Kasumi-1 (cell line): ENCODE measurements around the gene CLSTN2.

ENCODE experiments used
- DNase-seq, 2 experiments: peaks; one replicate each; lab custom pipeline; 2025; lab: John Stamatoyannopoulos, UW

The CLSTN2 gene

DNA sequence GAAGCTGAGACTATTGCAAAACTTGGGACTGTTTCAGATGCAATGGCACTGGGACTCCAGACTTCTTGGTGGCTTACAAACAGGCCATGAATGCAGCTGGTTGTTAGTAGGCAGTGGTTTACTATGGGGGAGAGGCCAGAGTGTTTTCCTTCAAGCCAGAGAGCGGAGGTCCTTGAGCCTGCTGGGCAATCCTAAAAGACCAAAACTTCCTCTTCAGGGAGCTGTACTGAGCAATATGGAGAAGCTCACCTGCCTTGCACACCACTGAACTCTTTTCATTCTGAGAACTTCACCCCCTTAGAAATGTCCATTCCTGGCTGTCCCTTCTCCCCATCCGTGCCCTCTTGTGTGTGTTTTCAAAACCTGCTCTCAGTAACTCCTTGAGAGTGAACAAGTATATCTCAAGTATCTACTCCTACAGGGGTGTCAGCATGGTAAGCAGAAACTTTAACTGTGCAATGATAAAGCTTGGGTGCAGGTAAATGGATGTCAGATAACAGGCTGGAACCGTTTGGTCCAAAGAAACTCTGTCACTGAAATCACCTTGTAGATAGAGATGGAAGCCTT, 213.9 kb downstream of the CLSTN2 start:
- no peak for DNase-seq

DNA sequence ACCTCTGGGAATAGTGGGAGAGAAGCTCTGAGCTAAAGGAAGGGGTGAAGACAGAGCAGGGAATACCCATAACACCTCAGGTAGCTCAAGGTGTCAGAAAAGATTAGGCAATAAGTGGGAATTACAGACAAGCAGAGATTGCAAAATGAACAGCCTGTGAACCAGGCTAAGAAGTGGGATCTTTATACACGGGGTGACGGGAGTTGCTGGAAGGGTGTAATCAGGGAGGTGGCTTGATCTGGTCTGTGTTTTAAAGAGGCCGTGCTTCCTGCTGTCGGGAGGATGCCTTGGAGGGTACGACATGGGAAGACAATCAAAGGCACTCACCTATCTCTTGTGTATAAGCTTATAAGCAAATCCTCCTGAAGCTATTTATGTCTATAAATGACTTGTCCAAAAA, 216.3 kb downstream of the CLSTN2 start:
- DNase-seq: no peak

DNA sequence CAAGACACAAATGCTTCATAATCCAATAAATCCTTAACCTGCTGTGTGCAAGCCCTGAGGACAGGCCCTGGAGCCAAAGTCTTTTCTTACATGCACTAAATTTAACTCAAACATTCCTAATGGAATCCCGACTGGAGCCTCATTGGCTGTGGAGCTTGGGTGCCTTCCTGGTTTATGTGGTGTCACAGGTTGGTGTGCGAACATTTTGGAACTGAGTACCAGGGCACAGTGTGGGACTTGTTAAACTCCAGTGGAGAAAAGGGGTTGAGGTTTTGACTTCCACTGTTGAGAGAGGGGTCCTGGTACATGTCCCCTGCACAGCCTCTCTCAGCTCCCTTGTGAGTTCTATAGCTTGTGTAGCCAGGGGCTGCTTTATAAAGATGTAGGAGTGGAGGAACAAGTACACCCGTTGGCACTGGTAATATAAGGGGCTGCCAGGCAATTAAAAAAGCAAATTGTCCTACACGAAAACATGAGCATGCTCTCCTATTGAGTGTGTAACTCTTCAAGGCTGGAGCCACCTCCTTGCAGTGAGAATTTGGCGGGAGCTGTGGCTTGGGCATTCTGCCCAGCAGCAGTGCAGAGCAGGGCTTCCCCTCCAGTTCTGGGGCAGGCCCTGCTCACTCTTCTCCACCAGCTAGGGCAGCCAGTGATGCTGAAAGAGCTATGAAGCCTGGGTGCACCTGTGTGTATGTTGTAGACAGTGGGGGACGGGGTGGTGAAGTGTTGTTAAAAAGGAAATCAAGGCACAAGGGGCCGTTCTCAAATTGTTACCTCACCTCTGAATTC, 218.1 kb downstream of the CLSTN2 start:
- DNase-seq: no peak

DNA sequence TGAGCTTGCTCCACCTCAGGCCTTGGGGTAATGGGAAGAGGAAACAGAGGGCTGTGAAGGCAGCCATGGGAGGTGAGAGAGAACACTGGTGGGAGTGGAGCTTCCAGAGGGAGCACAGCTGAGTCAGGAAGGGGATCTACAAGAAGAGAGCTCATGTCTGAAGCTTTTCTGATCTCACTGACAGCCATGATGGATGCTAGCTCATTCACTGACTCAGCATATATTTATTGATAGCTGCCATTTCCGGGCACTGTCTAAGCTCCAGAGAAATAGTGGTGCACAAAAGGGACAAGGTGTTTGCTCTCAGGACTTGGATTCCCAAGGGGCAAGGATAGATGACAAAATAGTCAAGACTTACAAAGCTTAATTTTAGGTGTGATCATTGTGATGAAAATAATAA, 218.8 kb downstream of the CLSTN2 start:
- DNase-seq: no peak

- DNase-seq: no peak
These were observed 222.2 kb downstream of the CLSTN2 start for GRCh38 chr3:140157161-140157560.

GRCh38 chr3:140159646-140160045, 224.7 kb downstream of the CLSTN2 start:
- no peak for DNase-seq

DNA sequence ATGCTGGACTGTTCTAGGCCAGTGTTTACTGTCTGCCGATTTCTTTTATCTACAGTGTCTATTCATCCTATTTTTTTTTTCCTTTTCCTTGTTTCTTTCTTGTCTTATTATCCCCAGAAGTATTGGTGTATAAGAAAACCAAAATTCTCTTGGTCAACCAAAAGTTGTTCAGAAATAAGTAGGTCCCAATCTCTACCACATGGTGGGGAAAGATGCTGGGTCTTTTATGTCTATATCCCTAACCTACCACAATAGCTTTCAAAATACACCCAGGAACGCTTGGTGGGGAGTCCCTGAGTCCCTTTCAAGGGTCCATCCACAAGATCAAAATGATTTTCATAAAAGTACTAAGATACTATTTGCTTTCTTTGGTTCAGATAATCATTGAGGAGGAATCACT, 225.6 kb downstream of the CLSTN2 start:
- no peak for DNase-seq

DNA sequence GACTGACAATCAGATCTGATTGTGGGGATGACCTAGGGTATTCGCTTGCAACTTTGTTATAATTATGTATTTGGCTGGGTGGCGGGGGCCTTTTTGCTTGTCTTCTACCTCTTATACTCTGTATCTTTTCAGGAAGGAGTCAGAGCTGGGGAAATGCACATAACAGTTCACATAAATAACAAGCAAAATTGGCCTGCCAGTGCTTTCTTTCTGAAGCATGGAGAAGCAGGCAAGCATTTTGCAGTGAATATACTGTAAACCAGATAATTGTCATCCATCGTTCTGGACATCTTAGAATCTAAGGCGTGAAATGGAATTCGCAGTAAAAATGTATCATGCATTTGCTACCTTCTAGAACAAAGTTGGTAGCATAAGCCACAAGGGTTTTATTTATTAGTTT, 227.6 kb downstream of the CLSTN2 start:
- no peak for DNase-seq

- no peak for DNase-seq
These were observed 228.3 kb downstream of the CLSTN2 start for GRCh38 chr3:140163159-140163763.

DNA sequence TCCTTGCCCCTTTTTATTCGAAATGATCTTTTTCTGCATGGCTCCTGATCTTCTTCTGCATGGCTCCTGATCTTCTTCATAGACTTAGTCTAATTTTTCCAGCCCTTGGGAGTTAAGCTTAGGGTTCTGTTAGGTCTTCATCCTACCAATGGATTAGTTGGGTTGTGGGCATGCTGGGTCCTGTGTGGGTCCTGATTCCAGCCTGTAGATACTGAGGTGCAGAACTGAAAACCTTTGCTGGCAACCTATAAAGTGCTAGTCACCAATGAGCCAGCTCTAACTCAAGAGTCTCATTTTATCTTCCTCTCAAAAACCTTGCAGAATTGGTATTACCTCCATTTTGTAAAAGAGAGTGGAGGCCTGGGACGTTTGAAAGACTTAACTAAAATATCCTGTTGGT, 229.2 kb downstream of the CLSTN2 start:
- DNase-seq: no peak

DNA sequence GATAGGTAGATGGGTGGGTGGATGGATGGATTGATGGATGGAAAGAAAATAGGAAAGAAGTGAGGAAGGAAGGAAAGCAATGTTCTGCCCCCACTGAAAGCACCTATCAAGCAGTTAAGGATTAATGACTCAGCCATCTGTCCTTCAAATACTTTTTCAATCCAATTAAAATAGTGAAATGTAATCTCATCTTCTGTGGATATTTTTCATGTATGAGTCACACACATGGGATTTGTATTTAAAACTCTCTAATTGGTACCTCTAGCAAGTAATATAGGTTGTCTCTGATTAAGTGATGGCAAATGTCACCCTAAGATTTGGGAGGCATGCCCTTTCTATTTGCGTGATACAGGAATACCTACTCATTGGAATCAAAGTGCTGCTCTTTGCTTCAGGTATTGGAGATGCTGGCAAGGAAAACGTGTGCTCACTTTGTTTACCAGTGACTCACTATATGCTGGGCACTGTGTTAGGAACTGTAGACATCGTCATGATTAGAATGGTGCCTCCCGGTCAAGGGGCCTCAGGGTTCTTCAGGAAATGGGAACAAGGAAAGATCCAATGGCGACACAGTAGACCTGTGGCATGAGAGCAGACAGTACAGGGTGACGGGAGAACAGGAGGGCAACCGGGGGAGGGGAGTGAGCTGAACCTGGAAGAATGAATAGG, 230.1 kb downstream of the CLSTN2 start:
- no peak for DNase-seq

DNA sequence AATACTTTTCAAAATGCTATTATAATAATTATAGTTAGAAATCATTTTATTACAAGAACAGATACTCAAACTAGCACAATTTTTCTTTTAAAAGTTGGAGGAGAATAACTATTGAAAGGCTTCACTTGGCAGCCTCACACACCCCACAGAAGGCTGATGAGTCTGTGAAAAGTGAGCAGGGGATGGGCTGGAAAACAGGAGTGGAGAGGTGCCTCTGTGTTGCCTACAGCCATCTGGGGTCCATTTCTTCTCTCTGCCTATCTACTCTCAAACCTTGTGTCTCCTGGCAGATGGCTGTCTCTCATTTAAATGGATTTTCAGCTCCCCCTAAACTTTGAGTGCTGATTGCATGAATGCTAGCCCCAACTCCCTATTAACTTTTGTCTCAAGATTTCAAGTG, 230.8 kb downstream of the CLSTN2 start:
- no peak for DNase-seq

GRCh38 chr3:140166861-140167599, 232.0 kb downstream of the CLSTN2 start:
- no peak for DNase-seq

GRCh38 chr3:140167600-140168281, 232.8 kb downstream of the CLSTN2 start:
- no peak for DNase-seq

DNA sequence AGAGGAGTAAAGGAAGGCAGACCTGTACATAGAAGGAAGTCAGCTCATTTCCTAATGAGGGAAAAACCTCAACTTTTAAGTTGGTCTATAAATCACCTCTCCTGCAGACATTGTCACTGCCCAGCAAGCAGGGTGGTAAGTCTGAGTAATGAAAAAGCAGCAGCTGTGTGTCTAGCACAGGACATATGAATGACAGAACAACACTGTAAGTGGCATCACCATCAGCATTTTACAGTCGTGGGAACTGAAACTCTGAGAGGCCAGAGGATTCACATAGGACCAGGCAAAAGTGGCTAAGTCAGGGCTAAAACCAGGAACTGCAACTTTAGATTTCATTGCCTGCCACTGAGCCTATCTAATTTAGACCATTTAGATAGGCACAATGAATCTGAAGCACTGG, 235.6 kb downstream of the CLSTN2 start:
- no peak for DNase-seq

DNA sequence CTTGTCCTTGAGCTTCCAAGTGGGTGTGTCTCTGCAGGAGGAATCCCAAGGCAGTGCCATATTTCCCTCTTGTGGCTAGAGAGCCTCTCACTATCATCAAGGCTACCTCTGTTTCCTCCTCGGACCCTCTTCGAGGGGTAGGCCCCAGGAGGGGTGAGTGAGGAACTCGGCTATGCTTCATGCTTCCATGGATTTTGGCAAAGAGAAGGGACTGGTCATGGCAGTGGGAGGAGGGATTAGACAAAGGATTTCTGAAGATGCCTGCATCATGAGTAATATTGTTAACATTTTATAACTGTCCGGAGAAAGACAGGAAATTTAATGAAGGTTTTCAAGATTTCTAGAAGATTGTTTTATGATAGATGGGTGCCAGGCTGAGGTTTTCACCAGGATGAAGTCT, 241.5 kb downstream of the CLSTN2 start:
- no peak for DNase-seq

- no peak for DNase-seq
These were observed 243.0 kb downstream of the CLSTN2 start for GRCh38 chr3:140177943-140178342.

GRCh38 chr3:140178482-140178881, 243.5 kb downstream of the CLSTN2 start:
- no peak for DNase-seq

- no peak for DNase-seq
These were observed 245.6 kb downstream of the CLSTN2 start for GRCh38 chr3:140180603-140181002.

GRCh38 chr3:140185375-140185774, 250.4 kb downstream of the CLSTN2 start:
- no peak for DNase-seq

GRCh38 chr3:140186421-140186920, 251.5 kb downstream of the CLSTN2 start:
- DNase-seq: no peak
